Endothelial cell of hepatic sinusoid (primary cell): ENCODE measurements around the gene UBE2N.
"Not testable (repeated sequence)": the region's sequence is repeated elsewhere in the genome, so short reads cannot be mapped to it uniquely, and the experiment has no call there.

Experiments used
- in situ Hi-C: cut with HindIII; loops from 2 replicates; pipeline ENCODE4 v1.10.0; 2017; ENCODE audit warnings: low sequenced_read_pairs

UBE2N gene

GRCh38 chr12:93415723-93416464, 25.9 kb downstream of the UBE2N start:
- in situ Hi-C loops: loop anchor here (5.0 to 25.0 kb wide), 3 partner anchors 54 to 604 kb away; no protein-coding TSS in a partner anchor

DNA sequence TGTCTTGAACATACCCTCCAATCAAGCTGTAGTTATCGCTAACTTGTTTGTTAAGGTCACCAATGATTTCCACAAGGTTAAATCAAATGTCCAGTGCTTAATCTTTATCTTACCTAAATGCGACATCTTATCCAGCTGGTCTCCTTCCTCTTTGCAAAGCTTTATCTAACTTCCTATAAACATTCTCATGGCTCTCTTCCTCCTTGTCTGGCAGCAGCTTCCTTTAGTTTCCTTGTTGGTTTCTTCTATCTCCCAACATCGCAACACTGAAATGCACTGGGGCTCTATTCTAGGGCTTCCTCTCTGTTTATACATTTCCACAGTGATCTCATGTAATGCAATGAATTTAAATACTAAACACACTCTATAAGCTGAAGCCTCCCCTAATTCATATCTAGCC, 28.7 kb downstream of the UBE2N start:
- in situ Hi-C loops: loop anchor here (10.0 to 25.0 kb wide), 2 partner anchors 118 to 601 kb away; no protein-coding TSS in a partner anchor

- in situ Hi-C loops: loop anchor here (10.0 to 25.0 kb wide), 2 partner anchors 118 to 600 kb away; no protein-coding TSS in a partner anchor
Observed at GRCh38 chr12:93412396-93412795, 29.4 kb downstream of the UBE2N start.

DNA sequence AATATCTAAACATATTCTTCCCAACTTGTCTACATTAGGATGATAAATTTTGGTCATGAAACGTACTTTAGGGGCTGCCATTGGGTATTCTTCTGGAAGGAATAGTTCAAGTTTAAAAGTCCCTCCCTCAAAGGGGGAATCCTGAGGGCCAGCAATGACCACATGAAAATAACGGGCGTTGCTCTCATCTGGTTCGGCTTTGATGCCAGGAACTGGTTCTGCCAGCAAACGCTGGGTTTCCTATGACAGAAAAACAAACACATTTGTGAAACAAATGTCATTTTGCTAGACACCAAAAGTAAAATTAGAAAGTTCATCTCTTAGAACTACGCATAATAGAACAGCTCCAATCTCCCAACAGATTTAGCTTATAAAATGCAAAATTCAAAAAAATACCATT, 30.7 kb downstream of the UBE2N start:
- in situ Hi-C loops: loop anchor here (10.0 to 25.0 kb wide), 2 partner anchors 116 to 599 kb away; no protein-coding TSS in a partner anchor

- in situ Hi-C loops: loop anchor here (10.0 to 25.0 kb wide), 2 partner anchors 115 to 597 kb away; no protein-coding TSS in a partner anchor
Observed at GRCh38 chr12:93409343-93410187, 32.2 kb downstream of the UBE2N start.

- in situ Hi-C loops: loop anchor here (25.0 kb wide), 1 partner anchor 597 kb away; no protein-coding TSS in a partner anchor
Observed at GRCh38 chr12:93408813-93409212, 32.9 kb downstream of the UBE2N start.

DNA sequence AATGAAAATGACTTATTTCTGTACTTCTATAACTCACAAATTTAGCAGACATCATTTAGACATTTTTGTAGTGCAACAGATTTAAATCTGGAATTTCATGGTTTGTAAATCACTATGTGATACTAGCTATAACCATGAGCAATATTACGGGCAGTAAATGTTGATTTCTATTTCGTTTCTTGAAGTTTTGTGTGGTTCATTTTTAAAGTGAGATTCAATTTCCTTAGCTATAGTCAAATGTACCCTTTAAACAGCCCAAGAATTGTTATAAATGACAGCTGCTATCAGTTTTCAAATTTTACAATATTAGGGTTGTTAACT, 33.8 kb downstream of the UBE2N start:
- in situ Hi-C loops: loop anchor here (25.0 kb wide), 1 partner anchor 596 kb away; no protein-coding TSS in a partner anchor

DNA sequence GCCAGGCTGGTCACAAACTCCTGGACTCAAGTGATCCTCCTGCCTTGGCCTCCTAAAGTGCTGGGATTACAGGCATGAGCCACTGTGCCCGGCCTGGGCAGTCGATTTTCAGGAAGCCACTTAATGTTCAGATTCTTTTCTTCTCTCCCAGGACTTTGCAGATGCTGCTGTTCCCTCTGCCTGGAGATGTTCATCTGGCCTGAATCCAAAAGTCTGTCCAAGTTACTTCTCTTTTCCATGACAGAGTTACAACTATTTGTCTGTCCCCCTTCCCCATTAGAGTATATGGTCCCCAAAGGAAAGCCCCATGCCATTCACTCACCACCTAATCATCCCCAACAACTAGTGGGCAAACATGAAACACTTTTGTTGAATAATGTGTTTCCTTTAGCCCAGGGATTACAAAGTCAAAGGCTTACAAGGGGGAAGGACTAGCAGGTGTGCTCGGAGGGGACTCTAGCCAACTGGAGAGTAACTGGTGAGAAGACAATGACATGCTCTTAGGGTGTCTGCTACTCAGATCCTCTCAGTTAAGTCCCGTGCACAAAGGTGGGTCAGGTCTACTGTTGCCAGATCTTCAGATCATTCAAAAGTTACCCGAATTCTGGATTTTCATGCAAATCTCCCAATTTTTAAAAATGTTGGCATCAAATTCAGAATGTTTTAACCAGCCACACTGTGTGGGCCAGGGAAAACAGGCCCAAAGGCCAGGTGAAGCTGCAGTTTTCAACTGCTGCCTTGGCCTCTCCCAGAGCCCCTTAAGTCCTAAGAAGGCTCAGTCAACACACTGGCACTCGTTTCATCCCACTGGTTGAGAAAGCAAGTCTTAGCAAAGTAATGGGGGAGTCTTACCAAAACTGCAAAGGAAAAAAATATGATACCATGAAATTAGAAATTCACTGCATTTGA, 34.4 kb downstream of the UBE2N start:
- in situ Hi-C loops: loop anchor here (25.0 kb wide), 1 partner anchor 595 kb away; no protein-coding TSS in a partner anchor

- in situ Hi-C loops: loop anchor here (25.0 kb wide), 1 partner anchor 593 kb away; no protein-coding TSS in a partner anchor
Observed at GRCh38 chr12:93404961-93405849, 36.5 kb downstream of the UBE2N start.

- in situ Hi-C loops: loop anchor here (25.0 kb wide), 1 partner anchor 592 kb away; no protein-coding TSS in a partner anchor
Observed at GRCh38 chr12:93403988-93404803, 37.6 kb downstream of the UBE2N start.

- in situ Hi-C loops: loop anchor here (25.0 kb wide), 1 partner anchor 590 kb away; no protein-coding TSS in a partner anchor
Observed at GRCh38 chr12:93402333-93403311, 39.1 kb downstream of the UBE2N start.

- in situ Hi-C loops: not testable (repeated sequence)
Observed at GRCh38 chr12:93399183-93399863, 42.4 kb downstream of the UBE2N start.

DNA sequence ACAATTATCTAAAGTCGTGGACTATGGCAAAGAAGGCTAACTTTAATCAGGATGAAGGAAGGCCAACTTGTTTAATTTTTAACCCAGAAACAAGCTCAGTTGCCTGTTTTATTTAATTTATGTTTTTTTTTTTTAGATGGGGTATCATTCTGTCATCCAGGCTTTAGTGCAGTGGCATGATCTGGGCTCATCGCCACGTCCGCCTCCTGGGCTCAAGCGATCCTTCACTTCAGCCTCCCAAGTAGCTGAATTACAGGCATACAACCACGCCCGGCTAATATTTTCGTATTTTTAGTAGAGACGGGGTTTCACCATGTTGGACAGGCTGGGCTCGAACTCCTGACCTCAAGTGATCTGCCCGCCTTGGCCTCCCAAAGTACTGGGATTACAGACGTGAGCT, 44.3 kb downstream of the UBE2N start:
- in situ Hi-C loops: no loop called here

DNA sequence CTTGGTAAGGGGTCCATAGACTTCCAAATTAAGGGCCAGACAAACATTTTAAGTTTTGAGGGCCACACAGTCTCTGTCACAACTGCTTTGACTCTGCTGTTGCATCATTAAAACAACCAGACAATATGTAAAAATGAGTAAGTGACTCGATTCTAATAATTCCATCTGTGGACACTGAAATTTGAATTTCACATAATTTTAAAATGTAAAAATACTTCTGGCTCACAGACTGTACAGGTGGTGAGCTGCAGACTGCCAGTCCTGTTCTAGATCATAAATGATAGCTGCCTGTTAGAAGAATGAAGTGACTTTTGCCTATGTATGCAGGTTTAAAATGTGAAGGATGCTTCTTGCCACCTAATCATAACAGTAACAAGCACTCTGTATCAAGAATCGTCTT, 48.3 kb downstream of the UBE2N start:
- in situ Hi-C loops: no loop called here

GRCh38 chr12:93390549-93391297, 51.0 kb downstream of the UBE2N start:
- in situ Hi-C loops: no loop called here

DNA sequence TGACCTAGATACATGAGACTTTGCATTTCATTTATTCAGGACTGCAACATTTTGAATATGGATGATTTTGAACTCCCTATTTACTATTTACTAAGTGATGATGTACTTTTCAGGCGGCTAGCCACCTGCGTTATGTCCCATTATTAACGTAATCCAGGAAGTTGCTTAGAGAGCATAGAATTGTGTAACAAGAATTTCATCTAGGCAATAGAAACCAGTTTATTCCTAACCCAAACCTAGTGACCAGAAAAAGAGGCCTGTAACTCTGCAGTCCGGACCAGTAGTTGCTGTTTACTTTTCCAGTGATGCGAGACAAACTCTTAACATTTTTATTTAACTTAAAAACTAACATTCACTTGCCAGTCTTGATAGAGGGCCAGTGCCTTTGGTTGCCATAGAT, 51.7 kb downstream of the UBE2N start:
- in situ Hi-C loops: no loop called here
